Inferior parietal cortex (tissue), 1 donor: ENCODE measurements around the gene HPSE2.
"Not testable (repeated sequence)": the region's sequence is repeated elsewhere in the genome, so short reads cannot be mapped to it uniquely, and the experiment has no call there.

Experiments
- DNase-seq: peaks from one replicate; pipeline ENCODE4 v3.0.0-alpha.2; 2016; ENCODE audit errors: extremely low spot score

The HPSE2 gene

DNA sequence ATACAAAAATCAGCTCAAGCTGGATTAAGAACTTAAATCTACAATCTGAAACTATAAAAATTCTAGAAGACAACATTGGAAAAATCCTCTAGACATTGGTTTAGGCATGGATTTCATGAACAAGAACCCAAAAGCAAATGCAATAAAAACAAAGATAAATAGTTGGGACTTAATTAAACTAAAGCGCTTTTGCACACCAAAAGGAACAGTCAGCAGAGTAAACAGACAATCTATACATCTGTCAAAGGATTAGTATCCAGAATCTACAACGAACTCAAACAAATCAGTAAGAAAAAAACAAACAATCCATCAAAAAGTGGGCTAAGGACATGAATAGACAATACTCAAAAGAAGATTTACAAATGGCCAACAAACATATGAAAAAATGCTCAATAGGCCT lies 733.1 kb downstream of the HPSE2 start:
- not testable (repeated sequence) for DNase-seq

- no peak for DNase-seq
Observed at GRCh38 chr10:98492763-98493162, 742.9 kb downstream of the HPSE2 start.

DNA sequence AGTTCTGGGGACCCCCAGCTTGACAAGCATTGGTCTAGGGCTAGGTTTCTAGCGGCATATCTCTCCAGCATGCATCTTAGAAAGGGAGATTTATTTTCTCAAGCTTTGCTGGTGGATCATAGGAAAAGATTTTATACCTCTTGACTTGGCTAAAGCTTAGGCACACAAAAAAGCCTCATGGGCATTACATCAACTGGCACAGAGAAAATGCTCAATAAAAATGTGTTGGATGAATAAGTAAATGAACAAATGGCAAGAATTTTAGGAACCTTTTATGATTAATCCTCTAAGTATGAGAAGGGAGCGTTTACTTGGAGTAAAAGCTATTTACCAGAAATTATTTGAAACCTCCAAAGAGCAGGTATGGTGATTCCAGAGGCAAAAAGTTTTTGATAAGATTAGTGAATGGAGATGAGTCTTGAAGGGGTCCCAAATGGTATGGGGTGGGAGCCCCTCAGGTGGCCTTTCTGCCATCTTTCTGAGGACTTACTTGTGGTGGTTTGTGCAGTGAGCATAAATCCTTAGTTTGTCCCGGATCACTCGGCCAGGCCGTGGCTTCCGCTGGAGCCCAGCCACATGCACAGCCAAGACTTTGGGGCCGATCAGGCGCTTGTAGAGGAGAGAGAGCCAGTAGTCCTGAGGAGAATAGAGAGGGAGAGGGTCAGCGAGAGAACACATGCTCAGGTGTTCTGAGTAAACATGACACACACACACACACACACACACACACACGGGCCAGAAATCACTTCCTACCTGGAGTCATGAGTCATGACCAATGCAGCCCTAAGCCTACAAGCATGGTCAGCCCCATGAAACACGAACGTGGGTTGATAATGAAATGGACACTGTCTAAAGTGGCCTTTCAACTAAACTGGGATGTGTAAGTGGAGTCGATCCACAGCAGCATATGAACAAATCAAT lies 745.8 kb downstream of the HPSE2 start:
- DNase-seq = no peak

- DNase-seq = no peak
Observed at GRCh38 chr10:98488669-98489430, 746.8 kb downstream of the HPSE2 start.

DNA sequence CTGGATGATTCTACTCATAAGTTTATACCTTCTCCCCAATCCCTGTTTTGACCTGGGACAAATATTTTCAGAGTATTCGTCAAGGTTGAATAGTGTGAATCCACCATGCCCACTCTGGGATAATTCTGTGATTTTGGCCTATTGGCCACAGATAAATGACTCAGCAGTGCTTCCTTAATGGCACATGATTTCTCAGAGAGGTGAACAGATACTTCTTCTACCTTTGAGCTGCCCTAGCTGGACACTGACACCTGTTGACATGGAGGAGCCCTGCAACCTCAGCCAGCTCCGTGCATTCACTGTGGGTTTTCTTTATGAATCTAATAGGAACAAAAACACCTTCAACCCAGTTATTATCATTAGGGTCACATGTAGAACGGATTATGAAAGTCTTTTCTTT lies 748.0 kb downstream of the HPSE2 start:
- no peak for DNase-seq

DNA sequence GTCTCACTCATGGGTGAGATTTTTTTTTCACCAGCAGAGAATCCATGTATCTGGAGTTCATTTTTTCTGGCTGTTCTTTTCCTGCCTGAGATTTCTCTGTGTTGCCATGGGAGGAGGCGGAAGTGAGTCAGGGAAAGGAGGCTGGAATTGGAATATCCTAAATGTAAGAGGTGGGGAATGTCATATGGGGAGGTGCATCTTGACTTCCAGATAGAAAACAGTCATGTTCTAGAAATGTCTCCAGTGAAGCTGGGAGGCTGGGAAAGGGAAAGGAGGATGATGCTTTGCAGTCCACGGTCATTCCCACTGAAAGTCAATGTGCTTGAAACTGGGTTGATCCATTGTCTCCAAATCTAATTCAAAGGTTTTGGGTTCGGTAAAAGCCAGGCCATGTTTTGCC lies 749.2 kb downstream of the HPSE2 start:
- no peak for DNase-seq

DNA sequence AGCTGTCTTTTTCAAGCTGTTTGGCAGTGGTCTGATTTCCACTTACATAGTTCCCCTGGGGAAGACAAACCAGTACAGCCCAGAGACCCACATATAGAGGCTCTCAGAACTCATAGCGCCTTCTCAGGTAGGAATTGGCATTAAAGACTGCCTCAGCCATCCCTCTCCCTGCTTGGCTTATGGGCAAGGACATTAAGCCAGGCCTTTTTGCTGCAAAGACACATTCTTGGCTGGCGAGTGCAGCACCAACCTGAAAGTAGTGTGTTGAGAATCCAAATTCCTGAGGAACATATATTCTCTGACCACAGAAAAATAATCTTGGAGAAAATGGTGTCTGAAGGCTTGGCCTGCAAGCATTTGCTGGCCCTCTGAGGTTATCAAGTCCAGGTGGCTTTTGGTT lies 749.7 kb downstream of the HPSE2 start:
- no peak for DNase-seq

DNA sequence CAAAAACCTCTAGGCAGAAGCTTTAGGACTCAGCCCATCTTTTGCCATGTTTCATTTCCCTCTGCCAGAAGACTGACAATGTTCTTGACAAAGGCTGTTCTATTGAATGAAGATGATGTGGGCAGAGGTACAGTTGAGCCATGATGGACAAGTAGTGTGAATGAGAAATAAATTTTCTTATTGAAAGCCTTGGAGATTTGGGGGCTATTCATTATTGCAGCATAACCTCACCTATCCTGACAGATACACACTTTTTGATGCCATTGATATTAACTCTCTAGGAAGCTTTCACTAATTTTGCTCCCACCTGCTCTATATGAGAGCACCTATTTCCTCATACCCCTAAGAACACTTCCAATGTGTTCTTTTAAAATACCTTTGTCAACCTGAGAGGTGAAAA lies 752.0 kb downstream of the HPSE2 start:
- DNase-seq = no peak

DNA sequence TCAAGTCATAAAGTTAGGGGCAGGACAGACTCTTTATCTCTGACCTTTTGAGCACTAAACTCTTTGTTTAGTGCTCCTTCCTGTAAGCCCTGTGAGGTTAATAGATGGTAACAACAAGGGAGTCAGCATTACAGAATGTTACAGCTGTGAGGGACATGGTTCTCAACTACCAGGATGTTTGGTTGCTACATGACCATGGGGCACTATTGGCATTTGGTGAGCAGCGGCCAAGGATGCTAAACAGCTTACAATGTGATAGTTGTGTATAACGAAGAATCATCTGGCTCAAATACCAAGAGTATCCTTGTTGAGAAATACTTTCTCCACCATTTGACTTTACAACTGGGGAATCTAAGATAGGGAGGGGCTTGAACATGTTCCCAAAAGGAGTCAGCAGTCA lies 753.6 kb downstream of the HPSE2 start:
- no peak for DNase-seq

DNA sequence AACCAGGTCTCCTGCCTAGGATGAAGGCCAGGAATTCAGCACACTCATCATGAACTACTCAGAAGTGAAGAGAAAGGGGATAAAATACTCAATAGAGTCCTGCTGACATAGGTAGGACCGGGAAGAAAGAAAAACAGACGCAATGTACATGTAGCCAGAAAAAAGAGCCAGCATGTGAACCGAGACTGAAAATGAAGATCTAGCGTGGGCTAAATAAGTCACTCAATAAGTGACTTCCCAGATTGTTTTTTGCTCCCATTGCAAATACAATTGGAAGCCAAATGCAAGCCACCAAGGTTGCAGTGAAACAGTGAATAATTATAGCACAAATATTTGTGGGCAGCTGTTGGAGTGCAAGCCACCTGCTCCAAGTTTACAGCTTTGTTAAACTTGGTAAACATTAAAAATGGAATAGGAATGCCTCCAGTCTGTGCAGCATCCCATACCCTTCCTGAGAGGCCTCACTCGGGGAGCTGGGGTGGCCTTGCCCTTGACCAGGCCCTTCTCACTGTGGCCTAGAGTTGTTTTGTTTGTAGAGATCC lies 754.2 kb downstream of the HPSE2 start:
- no peak for DNase-seq

DNA sequence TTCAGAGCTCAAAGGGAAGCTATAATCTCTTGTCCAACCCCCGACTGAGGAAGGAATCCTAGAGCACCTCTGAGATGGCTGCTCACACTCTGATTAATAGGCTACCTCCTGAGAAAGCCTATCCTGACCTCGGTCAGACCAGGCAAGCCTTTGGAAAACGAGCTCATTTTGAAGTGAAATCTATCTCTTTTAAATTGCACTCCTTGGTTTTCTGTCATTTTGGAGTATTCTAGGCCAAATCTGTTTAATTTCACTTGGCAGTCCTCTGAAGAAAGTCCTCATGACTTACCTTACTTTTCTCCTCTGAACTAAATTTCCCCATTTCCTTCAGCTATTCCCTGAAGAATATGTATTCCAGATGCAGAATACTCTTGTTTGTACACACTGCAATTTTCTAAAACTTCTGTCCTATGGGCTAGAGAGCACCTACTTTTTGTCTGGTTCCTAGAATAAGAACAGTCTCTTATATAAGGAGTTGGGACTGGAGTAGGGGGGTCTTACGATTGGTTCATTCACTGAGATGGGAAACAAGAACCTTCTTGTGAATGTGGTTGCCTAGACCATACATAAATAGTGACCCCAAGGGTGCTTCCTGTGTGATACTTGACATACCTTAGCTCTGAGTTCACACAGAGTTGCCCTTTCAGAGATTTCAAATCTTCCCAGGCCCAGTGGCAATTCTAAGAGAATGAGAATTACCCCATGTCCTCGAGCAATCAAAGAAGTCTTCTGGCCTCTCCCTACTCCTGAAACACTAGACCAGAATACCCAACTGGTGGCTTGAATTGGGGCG lies 757.0 kb downstream of the HPSE2 start:
- no peak for DNase-seq

DNA sequence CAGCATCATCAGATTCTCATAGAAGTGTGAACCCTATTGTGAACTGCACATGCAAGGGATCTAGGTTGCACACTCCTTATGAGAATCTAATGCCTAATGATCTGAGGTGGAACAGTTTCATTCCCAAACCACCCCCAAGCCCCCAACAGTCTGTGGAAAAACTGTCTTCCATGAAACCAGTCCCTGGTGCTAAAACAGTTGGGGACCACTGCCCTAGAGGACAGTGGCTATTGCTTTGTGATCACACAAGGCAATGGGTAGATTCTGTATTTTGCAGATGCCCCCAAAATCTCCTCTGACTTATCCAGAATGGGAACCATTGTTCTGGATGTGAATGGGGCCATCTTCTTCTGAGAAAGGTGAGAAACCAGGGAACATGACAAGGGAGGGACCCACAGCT lies 757.8 kb downstream of the HPSE2 start:
- DNase-seq = no peak

- no peak for DNase-seq
Observed at GRCh38 chr10:98474628-98475027, 761.0 kb downstream of the HPSE2 start.

GRCh38 chr10:98472196-98472595 lies 763.5 kb downstream of the HPSE2 start:
- DNase-seq = no peak

- no peak for DNase-seq
Observed at GRCh38 chr10:98470850-98471249, 764.8 kb downstream of the HPSE2 start.

DNA sequence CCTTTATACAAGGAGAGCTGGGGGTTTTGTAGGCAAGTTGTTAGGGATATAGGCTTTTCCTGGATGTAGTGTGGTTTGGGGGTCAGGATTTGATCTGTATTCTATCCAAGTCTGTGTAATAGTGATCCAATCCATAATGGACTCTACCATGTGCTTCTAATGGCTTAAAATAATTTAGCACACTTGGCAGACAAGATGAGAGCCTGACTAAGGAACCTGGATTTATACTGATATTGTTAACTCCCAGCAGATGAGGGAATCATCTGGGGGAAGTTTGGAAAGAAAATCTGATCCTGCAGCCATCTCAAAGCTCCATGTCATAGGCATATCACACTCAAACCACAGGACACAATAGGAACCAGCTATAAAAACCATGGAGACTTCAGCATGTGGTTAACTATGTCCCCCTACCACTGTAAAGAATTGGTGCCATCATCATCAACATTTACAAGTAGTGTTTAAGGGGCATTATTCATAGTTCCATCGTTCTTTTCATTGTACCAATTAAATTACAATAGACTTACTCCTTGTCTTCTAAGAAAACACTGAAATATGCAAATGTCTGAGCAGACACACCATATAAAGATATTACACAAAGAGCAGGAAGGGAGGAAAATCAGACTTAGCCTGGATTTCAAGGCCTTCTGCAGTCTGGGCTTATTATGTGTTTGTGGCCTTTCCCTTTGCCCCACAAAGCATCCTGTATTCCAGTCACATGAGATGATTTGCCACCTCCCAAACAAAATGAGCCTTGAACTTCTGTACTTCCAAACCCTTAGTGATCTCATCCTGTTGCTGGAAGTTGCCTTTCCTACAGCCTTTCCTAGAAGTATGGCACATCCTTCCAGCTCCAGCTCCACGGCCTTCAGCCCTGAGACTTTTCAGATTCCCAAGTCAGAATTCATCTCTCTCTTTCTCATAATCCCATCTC lies 766.4 kb downstream of the HPSE2 start:
- no peak for DNase-seq

DNA sequence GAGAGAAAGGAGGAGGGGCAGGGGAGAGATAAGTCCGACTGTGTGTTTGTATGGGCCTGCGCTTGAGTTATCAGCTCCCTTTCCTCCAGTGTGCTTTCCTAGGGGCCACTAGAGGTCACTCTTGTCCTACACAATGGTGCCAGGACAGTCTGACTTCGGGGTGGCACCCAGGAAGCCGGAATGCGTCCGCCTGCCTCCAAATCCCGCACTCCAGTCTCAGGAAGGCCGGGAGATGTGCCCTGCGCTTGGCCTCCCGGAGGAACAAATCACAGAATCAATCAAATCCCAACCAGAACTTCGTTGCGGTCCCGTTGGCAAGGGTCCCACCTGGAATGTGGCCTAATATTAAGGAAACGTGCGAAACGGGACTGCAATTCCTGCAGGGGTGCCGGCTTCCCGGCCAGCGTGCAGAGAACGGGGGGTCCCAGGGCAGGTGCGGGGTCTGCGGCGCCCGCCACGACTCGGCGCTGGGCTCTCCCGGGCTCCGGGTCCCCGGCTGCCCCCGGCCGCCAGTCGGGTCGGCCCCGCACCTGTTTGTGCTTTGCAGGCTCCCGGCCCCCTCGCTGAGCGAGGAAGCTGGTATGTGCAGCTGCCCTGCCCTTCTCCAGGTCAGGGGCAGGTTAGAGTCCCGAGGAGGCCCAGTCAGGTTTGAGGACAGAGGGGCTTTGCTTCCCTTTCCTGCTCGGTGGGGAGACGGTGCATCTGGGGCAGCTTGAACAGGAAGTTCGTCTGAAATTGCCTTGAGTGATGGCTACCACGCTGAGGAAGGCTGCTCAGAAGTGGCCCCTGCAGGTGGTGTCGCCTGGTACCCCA lies 767.9 kb downstream of the HPSE2 start:
- DNase-seq = peak; percentile 91

- DNase-seq = no peak
Observed at GRCh38 chr10:98466861-98467505, 768.7 kb downstream of the HPSE2 start.

- no peak for DNase-seq
Observed at GRCh38 chr10:98465866-98466265, 769.8 kb downstream of the HPSE2 start.
